GM18498 (cell line): ENCODE results near the gene TRAPPC6A.

Experiments
- ATAC-seq: cut with Tn5 transposase; IDR thresholded peaks from one replicate; pipeline ENCODE4 v1.9.1; 2021; ENCODE audit warnings: mild to moderate bottlenecking, moderate library complexity; ENCODE audit not compliant: unreplicated experiment

The TRAPPC6A gene

GRCh38 chr19:45150180-45150579 lies 27.9 kb downstream of the TRAPPC6A start:
- no peak for ATAC-seq

- no peak for ATAC-seq
Measured at GRCh38 chr19:45149129-45149528, 28.9 kb downstream of the TRAPPC6A start.

- ATAC-seq: no peak
Measured at GRCh38 chr19:45147835-45148676, 30.0 kb downstream of the TRAPPC6A start.

GRCh38 chr19:45146741-45147205 lies 31.3 kb downstream of the TRAPPC6A start:
- ATAC-seq: no peak

- no peak for ATAC-seq
Measured at GRCh38 chr19:45146251-45146650, 31.8 kb downstream of the TRAPPC6A start.

- no peak for ATAC-seq
Measured at GRCh38 chr19:45145270-45146189, 32.5 kb downstream of the TRAPPC6A start.

GRCh38 chr19:45144431-45145269 lies 33.4 kb downstream of the TRAPPC6A start:
- ATAC-seq: no peak

GRCh38 chr19:45142726-45143110 lies 35.3 kb downstream of the TRAPPC6A start:
- no peak for ATAC-seq

GRCh38 chr19:45142016-45142725 lies 35.9 kb downstream of the TRAPPC6A start:
- ATAC-seq: no peak

- no peak for ATAC-seq
Measured at GRCh38 chr19:45141203-45141900, 36.7 kb downstream of the TRAPPC6A start.

GRCh38 chr19:45140533-45140932 lies 37.5 kb downstream of the TRAPPC6A start:
- no peak for ATAC-seq

GRCh38 chr19:45140144-45140503 lies 37.9 kb downstream of the TRAPPC6A start:
- ATAC-seq: no peak

- no peak for ATAC-seq
Measured at GRCh38 chr19:45139286-45140143, 38.5 kb downstream of the TRAPPC6A start.

- ATAC-seq: no peak
Measured at GRCh38 chr19:45138303-45138751, 39.7 kb downstream of the TRAPPC6A start.

- peak; percentile 74 for ATAC-seq
Measured at GRCh38 chr19:45137179-45137761, 40.8 kb downstream of the TRAPPC6A start.

GRCh38 chr19:45136507-45137178 lies 41.4 kb downstream of the TRAPPC6A start:
- peak; percentile 32 for ATAC-seq

- no peak for ATAC-seq
Measured at GRCh38 chr19:45135176-45135885, 42.7 kb downstream of the TRAPPC6A start.
